ENCODE data around the gene GFRAL.

DNA sequence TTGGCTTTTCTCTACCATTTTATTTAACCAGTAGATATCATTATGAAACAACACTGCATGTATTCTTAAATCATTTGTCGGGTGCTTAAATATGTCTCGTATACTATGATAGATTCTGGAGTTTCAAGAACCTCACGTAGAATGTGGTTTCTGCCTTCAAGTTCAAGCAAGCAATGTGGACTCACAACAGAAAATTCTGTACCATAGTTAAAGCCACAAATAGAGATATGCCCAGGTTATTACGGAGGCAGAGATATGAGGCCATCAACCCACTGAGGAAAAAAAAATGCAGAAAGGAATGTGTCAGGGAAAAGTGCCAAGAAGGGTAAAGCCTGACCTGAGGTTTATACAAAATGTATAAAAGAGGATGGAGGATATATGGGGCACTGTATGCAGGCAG lies 109.9 kb downstream of the GFRAL start:
- TF ChIP-seq GABPA (IDR thresholded peaks at IDR 0.05; ENCODE audit: low read depth) (no peak), RBBP5 (conservative IDR thresholded peaks at IDR 0.05) (no peak), POLR2AphosphoS5 (IDR thresholded peaks at IDR 0.05; ENCODE audit: low read length) (no peak), NFXL1 (IDR thresholded peaks at IDR 0.05; ENCODE audit: borderline replicate concordance) (no peak), RB1 (IDR thresholded peaks at IDR 0.05; ENCODE audit: borderline replicate concordance) (no peak), MAX (IDR thresholded peaks at IDR 0.05; ENCODE audit: low read depth, low read length) (no peak), RAD21 (IDR thresholded peaks at IDR 0.05; ENCODE audit: insufficient read depth, low read depth, low read length) (no peak), CBFB (IDR thresholded peaks at IDR 0.05; ENCODE audit: low read depth) (no peak), CREB1 (IDR thresholded peaks at IDR 0.05; ENCODE audit: low read depth) (no peak), TAF1 (IDR thresholded peaks at IDR 0.05; ENCODE audit: borderline replicate concordance, low read depth, low read length) (no peak)

Measured in GM12878 (cell line).